OCI-LY3 (cell line): Measurements from ENCODE around the gene TMEFF1.

Source experiments
- CTCF ChIP-seq: fragments of 200-600, 300-600 bp; sonication (generic); IDR thresholded peaks from 2 replicates; pipeline ENCODE4 v1.5.1; 2014; ENCODE audit warnings: antibody characterized with exemption, low read length, low read depth
- EZH2phosphoT487 ChIP-seq: fragments of 200-600 bp; shearing (Covaris generic); IDR thresholded peaks from 2 replicates; pipeline ENCODE4 v1.6.1; 2018; ENCODE audit warnings: antibody characterized with exemption, mixed run types, low read depth

DNA sequence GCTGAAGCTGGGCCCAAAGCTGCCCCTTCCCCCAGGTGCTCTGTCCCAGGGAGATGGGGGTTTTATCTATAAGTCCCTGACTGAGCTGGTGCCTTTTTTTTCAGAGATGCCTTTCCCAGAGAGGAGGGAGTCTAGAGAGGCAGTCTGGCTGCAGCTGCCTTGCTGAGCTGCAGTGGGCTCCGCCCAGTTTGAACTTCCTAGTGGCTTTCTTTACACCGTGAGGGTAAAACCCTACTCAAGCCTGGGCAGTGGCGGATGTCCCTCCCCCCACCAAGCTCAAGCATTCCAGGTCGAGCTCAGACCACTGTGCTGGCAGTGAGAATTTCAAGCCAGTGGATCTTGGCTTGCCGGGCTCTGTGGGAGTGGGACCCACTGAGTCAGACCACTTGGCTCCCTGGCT is 146.2 kb downstream of the TMEFF1 start:
- TF ChIP-seq CTCF, result no peak
- no peak for TF ChIP-seq EZH2phosphoT487
